Panc1 (cell line): Measurements from ENCODE around the gene CFAP45. TPM values are rescaled to one million over a fixed set of nuclear protein-coding genes. Genes with fewer than 3 reads are reported as not detected.
A peak's percentile ranks its signal among the peaks of the same experiment; 100 is the strongest.

ENCODE experiments used
- ATAC-seq: fragments of 200-7000 bp; cut with Tn5 transposase; 2 replicates; pipeline ENCODE4 v1.9.1; 2020; ENCODE audit warnings: mild to moderate bottlenecking, moderate library complexity
- BruUV-seq: library from RNA; stranded (reverse); fragments of 400-500 nt; replicated peaks from 2 replicates; lab custom pipeline; 2021; lab: Mats Ljungman, UMichigan
- CTCF ChIA-PET: fragments of 300-600 bp; sonication (Branson Sonifier 250); formaldehyde crosslinking; loops from one replicate; lab custom pipeline; 2022; ENCODE audit warnings: antibody characterized with exemption; lab: Charles Lee
- POLR2A ChIA-PET: fragments of 300-600 bp; sonication (Branson Sonifier 250); formaldehyde crosslinking; loops from one replicate; lab custom pipeline; 2022; ENCODE audit warnings: antibody characterized with exemption; lab: Charles Lee
- DNase-seq: peaks from one replicate; pipeline ENCODE4 v3.0.0-alpha.2; 2010; ENCODE audit warnings: low read depth, low spot score
- H3K27ac ChIP-seq: 2 replicates; pipeline ENCODE4 v1.5.1; 2011; ENCODE audit warnings: mild to moderate bottlenecking, low read length, inconsistent platforms
- H3K27me3 ChIP-seq: fragments of 200-500 bp; sonication (Bioruptor generic); 2 replicates; pipeline ENCODE4 v1.6.0; 2014; ENCODE audit warnings: low read length, inconsistent platforms; ENCODE audit not compliant: control insufficient read depth, insufficient read depth
- H3K36me3 ChIP-seq: fragments of 200-500 bp; sonication (Bioruptor generic); 2 replicates; pipeline ENCODE4 v1.5.1; 2014; ENCODE audit warnings: inconsistent platforms, mild to moderate bottlenecking, low read length, moderate library complexity; ENCODE audit not compliant: control insufficient read depth, insufficient read depth
- H3K4me1 ChIP-seq: 2 replicates; pipeline ENCODE4 v1.5.1; 2011; ENCODE audit warnings: inconsistent platforms, mild to moderate bottlenecking, low read length, moderate library complexity; ENCODE audit not compliant: control insufficient read depth, insufficient read depth
- H3K4me3 ChIP-seq, 2 experiments: 2 replicates each; pipeline ENCODE4 v1.5.1; 2011 to 2012; ENCODE audit warnings: low read depth in 2 of 2, low read length in 2 of 2, mild to moderate bottlenecking in 2 of 2, inconsistent platforms in 1 of 2, moderate library complexity in 1 of 2
- H3K9me3 ChIP-seq: fragments of 200-500 bp; sonication (Bioruptor generic); 2 replicates; pipeline ENCODE4 v1.5.1; 2014; ENCODE audit warnings: low read depth, mild to moderate bottlenecking, inconsistent platforms, low read length, moderate library complexity; ENCODE audit not compliant: control insufficient read depth, insufficient read depth
- POLR2AphosphoS5 ChIP-seq: IDR thresholded peaks from 2 replicates; pipeline ENCODE4 v1.6.1; 2012; ENCODE audit warnings: mild to moderate bottlenecking, low read depth, low read length, moderate library complexity
- SIN3A ChIP-seq: IDR thresholded peaks from 2 replicates; pipeline ENCODE4 v1.6.1; 2012; ENCODE audit warnings: low read depth, mild to moderate bottlenecking, low read length, moderate library complexity, borderline replicate concordance; ENCODE audit not compliant: insufficient read depth
- TCF7L2 ChIP-seq: IDR thresholded peaks from 2 replicates; pipeline ENCODE4 v1.6.1; 2011; ENCODE audit warnings: mild to moderate bottlenecking, low read depth, low read length, inconsistent platforms
- in situ Hi-C: cut with HindIII; loops from 2 replicates; pipeline ENCODE4 v1.10.0; 2016; ENCODE audit warnings: low sequenced_read_pairs, low pct_unique_long_range_greater_than_20kb
- intact Hi-C: fragments of 100-400 bp; cut with micrococcal nuclease; formaldehyde crosslinking; loops from one replicate; pipeline ENCODE4 v1.10.0; 2022; ENCODE audit not compliant: unreplicated experiment
- total RNA-seq: library from RNA; stranded (reverse); gene quantifications from one replicate; pipeline ENCODE4 v1.2.1, GENCODE V29; 2021; ENCODE audit not compliant: unreplicated experiment
- TF ChIP-seq, protein P1 (sequence below), 2 experiments: IDR thresholded peaks; 2 replicates each; pipeline ENCODE4 v1.6.1; 2011 to 2012; ENCODE audit warnings: low read depth in 2 of 2, control low read depth in 1 of 2, low read length in 1 of 2, mild to moderate bottlenecking in 1 of 2, moderate library complexity in 1 of 2; ENCODE audit not compliant: insufficient read depth in 1 of 2
- TF ChIP-seq, protein P2 (sequence below): fragments of 450-650 bp; IDR thresholded peaks from 2 replicates; pipeline ENCODE4 v1.5.1; 2017; ENCODE audit warnings: mild to moderate bottlenecking

The CFAP45 gene
- total RNA-seq, 1 experiment from 2014 or later = 1.6 TPM

DNA sequence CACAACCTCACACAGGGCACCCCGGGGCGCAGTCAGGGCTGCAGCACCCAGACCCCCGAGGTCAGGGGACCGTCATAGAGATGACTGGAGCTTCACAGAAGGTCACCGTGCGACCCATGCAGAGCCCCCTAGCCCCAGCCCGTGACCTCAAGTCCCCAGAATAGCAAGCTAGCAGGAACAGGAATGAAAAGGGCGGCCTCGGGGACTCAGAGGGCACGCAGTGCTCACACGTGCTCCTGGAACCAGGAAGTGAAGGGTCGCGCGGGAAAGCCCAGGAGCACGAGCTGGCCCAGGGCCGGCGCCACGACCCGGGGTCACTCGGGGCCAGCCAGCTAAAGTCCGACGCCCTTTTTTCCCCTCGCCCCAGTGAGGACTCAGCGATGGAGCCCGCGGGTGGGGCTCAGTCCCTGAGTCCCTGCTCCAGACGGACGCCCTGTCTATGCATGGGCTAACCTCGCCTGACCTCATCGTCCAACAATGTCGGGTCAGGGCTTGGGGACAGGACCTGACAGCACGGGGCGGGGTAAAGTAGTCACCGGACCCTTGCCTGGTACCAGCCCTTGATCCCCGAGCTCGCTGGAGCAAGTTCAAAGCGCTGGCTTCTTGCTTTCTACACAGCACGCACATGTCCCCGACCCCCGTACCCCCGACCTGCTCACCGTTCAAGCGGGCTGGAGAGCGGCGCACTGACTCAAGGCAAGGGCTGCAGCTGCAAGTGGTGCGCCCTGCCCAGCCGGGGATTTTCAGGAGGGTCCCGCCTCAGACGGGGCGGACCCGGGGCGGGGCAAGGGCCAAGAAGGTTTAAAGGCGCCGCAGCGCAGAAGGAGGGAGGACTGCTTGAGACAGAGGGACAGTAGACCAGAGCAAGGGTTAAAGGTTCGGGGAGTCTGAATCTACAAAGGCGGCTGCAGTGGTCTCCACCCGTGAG is 25.1 kb upstream of the CFAP45 start, which contains the start of gene TAGLN2:
Gene TAGLN2, minus strand, starts transcription at position 717 of the 928 bp plus-strand sequence. CDS start 4,998 bp downstream, outside the sequence.
- intact Hi-C loops (no loop called here), in situ Hi-C loops (no loop called here)
- Histone ChIP-seq H3K27me3 (no peaks in the 10 kb centered on the region), H3K4me1 (peaks cover 39% of the 10 kb centered on the region), H3K27ac (peak within 1 kb of the TSS; percentile 87), H3K9me3 (no peaks in the 10 kb centered on the region), H3K36me3 (0 out of 2 replicates have a peak, but pooled peaks cover 1% of the 10 kb centered on the region), H3K4me3 (peak within 1 kb of the TSS; percentile 81 to 96)
- ChIA-PET POLR2A (interaction anchor here (0.6 to 1.0 kb wide), 4 partner anchors 9 to 104 kb away, joined by 3 to 12 read pairs (median 7); no protein-coding TSS in a partner anchor), CTCF (interaction anchor here (0.8 to 1.3 kb wide), 2 partner anchors 81 to 83 kb away, joined by 3 to 4 read pairs; no protein-coding TSS in a partner anchor)
- TSS peak; percentile 74 for BruUV-seq
- TF ChIP-seq POLR2AphosphoS5 (peak; percentile 85), TCF7L2 (peak; percentile 96), SIN3A (no peak)
- TF ChIP-seq, protein P1, sequence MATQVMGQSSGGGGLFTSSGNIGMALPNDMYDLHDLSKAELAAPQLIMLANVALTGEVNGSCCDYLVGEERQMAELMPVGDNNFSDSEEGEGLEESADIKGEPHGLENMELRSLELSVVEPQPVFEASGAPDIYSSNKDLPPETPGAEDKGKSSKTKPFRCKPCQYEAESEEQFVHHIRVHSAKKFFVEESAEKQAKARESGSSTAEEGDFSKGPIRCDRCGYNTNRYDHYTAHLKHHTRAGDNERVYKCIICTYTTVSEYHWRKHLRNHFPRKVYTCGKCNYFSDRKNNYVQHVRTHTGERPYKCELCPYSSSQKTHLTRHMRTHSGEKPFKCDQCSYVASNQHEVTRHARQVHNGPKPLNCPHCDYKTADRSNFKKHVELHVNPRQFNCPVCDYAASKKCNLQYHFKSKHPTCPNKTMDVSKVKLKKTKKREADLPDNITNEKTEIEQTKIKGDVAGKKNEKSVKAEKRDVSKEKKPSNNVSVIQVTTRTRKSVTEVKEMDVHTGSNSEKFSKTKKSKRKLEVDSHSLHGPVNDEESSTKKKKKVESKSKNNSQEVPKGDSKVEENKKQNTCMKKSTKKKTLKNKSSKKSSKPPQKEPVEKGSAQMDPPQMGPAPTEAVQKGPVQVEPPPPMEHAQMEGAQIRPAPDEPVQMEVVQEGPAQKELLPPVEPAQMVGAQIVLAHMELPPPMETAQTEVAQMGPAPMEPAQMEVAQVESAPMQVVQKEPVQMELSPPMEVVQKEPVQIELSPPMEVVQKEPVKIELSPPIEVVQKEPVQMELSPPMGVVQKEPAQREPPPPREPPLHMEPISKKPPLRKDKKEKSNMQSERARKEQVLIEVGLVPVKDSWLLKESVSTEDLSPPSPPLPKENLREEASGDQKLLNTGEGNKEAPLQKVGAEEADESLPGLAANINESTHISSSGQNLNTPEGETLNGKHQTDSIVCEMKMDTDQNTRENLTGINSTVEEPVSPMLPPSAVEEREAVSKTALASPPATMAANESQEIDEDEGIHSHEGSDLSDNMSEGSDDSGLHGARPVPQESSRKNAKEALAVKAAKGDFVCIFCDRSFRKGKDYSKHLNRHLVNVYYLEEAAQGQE (IDR thresholded peaks at IDR 0.05; ENCODE audit: insufficient read depth in 1 of 2, low read depth in 2 of 2, low read length in 1 of 2) = peak in 1 of 2 experiments; percentile 9; a peak in 1 of 4 replicates
- DNase-seq (peak; percentile 67), ATAC-seq (peak; percentile 91)

DNA sequence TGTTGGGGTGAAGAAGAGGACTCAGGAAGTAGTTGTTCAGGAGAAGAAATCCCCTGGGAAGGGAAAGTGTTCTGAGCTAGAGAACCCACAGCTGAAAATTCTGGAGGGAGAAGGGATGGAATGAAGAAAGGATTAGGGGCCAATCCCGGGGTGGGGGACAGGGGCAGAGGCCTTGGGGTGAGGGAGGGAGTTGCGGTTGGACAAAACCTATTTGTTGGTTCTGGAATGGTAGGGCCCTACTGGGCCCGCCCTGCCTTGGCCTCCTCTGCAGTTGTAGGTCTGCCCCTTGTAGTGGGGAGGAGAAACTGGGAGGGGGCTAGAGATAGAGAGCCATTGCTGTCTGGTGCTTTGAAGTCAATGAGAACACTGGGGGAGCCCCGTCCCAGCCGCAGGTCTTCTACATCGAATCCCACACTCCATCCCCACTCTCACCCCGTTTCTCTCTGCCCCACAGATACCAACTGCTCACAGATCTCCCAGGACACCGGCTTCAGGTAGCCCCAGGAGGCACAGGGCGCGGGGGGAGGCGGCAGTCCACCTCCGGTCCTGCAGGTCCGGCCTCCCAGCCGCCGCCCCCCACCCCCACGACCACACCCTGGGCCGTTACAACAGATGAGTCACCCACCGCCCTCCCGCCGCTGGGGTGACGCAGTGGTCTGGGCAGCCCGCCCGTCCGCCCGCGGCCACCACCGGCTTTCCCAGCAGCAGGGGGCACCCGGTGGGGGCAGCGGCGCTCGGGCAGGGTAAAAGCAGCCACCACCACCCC is 24.2 kb upstream of the CFAP45 start:
- ChIA-PET POLR2A (interaction anchor here (0.6 to 1.0 kb wide), 4 partner anchors 9 to 792 kb away, joined by 3 to 9 read pairs (median 6); partner anchors contain the start of gene SLAMF9), CTCF (interaction anchor here (1.3 kb wide), 1 partner anchor 84 kb away, joined by 4 read pairs; no protein-coding TSS in a partner anchor)
- ATAC-seq = peak; percentile 72
- BruUV-seq = no TSS peak
- TF ChIP-seq SIN3A = peak; percentile 93; the same call in 1 of the 2 replicates
- TF ChIP-seq, protein P1 (IDR thresholded peaks at IDR 0.05; ENCODE audit: insufficient read depth in 1 of 2, low read depth in 2 of 2, low read length in 1 of 2) = no peak
- TF ChIP-seq POLR2AphosphoS5 = peak; percentile 73
- no peak for TF ChIP-seq TCF7L2
- TF ChIP-seq, protein P2, sequence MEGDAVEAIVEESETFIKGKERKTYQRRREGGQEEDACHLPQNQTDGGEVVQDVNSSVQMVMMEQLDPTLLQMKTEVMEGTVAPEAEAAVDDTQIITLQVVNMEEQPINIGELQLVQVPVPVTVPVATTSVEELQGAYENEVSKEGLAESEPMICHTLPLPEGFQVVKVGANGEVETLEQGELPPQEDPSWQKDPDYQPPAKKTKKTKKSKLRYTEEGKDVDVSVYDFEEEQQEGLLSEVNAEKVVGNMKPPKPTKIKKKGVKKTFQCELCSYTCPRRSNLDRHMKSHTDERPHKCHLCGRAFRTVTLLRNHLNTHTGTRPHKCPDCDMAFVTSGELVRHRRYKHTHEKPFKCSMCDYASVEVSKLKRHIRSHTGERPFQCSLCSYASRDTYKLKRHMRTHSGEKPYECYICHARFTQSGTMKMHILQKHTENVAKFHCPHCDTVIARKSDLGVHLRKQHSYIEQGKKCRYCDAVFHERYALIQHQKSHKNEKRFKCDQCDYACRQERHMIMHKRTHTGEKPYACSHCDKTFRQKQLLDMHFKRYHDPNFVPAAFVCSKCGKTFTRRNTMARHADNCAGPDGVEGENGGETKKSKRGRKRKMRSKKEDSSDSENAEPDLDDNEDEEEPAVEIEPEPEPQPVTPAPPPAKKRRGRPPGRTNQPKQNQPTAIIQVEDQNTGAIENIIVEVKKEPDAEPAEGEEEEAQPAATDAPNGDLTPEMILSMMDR = no peak
- intact Hi-C loops (no loop called here), in situ Hi-C loops (no loop called here)
- H3K4me3 ChIP-seq = peak overlapping the region; percentile 81 to 96
- peaks cover 46% of the 10 kb centered on the region for H3K4me1 ChIP-seq
- peak overlapping the region; percentile 87 for H3K27ac ChIP-seq
- DNase-seq = no peak
- no peaks in the 10 kb centered on the region for H3K9me3 ChIP-seq
- 0 out of 2 replicates have a peak, but pooled peaks cover 4% of the 10 kb centered on the region for H3K36me3 ChIP-seq
- H3K27me3 ChIP-seq = no peaks in the 10 kb centered on the region
